GM18907 (cell line): ENCODE results near the gene CPEB2.

Source experiments
- ATAC-seq: cut with Tn5 transposase; IDR thresholded peaks from one replicate; pipeline ENCODE4 v1.9.1; 2021; ENCODE audit warnings: mild to moderate bottlenecking, moderate library complexity; ENCODE audit not compliant: unreplicated experiment

CPEB2 gene

GRCh38 chr4:15010038-15010585 is 7.8 kb downstream of the CPEB2 start:
- no peak for ATAC-seq

GRCh38 chr4:15011166-15011565 is 8.9 kb downstream of the CPEB2 start:
- no peak for ATAC-seq

- no peak for ATAC-seq
These were observed 9.9 kb downstream of the CPEB2 start for GRCh38 chr4:15012017-15012788.

GRCh38 chr4:15013585-15013984 is 11.3 kb downstream of the CPEB2 start:
- no peak for ATAC-seq

GRCh38 chr4:15015170-15015569 is 12.9 kb downstream of the CPEB2 start:
- no peak for ATAC-seq

GRCh38 chr4:15018361-15018760 is 16.1 kb downstream of the CPEB2 start:
- no peak for ATAC-seq

DNA sequence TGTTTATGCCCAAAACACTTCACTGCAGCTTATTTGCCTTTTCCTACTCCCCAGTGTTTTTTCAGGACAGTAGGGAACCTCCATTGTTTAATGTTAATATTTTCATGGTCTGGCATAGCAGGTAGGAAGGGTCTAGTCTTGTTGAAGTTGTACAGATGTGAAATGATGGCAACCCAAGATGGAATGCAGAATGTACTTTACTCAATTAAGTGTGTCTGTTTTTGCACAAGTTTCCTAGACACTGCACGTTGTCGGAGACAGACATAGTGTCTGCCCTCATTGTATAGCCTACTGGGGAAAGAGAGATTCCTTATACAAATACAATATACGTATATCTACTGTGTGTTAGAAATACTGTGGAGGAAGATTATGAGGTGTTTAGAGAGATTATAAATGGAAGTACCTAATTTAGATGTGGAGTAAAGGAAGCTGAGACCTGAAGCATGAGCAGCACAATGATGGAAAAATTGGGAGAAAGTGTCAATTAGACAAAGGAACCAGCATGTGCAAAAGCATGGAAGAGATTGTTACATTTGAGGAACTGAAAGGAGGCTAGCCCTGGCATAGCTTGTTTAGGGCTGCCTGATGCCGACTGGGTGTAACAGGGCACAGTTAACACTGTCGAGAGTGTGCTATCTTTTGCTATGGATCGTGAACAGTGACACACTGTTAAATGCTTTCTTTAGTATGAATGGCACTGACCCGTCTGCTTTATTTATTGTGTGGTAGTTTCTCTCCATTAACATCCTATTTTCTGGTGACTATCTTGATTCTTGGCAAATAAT is 18.4 kb downstream of the CPEB2 start:
- no peak for ATAC-seq

DNA sequence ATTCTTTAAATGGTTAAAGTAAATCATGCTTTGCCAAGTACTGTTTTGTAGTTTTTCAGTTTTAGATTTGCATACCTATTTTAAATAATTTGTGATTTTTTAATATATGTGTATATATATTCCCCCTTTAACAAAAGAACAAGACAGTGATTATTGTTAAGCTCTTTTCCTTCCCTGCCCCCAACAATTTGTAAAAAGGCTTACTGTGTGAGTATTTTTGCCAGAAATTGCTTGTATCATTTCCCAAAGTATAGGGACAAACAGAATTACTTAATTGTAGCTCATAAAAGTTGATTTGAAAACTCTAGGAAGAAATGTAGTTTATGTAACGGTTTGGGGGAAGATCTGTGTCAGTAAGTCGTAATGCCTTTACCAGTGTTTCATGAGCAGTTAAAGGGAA is 19.0 kb downstream of the CPEB2 start:
- no peak for ATAC-seq

- no peak for ATAC-seq
These were observed 19.7 kb downstream of the CPEB2 start for GRCh38 chr4:15021946-15022345.

DNA sequence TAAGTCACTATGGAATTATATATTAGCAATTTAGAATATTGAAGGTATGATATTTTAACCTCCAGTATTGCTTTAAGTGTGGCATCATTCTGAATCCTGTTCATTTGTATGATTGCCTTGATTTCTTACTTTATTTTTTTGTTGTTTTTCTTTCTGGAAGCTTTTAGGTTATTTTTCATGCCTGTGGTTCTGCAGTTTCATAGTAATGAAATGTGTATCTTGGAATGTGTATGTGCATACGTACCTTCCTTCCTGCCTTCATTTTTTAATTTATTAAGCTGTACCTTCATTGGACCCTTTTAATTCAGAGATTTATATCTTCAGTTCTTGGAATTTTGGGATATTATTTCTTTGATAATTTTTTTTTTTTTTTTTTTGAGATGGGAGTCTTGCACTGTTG is 22.1 kb downstream of the CPEB2 start:
- ATAC-seq: no peak

DNA sequence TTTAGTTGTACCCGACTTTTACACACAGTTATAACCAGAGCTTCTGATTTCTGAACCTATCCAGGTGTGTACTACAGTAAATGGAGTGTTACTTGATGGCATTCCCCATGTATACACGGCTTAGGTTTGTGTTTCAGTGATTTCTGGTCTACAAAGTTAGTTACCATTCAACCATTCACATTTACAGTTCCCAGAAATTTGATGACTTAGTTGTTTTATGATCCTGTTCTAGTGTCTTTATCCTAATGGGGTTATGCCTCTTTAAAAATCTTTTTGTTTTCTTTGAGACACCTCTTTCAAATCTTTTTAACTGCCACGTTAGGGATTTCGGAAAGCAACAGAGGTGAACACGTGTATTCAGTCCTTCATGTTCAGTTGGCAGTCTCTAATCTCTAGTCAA is 23.4 kb downstream of the CPEB2 start:
- ATAC-seq: no peak

DNA sequence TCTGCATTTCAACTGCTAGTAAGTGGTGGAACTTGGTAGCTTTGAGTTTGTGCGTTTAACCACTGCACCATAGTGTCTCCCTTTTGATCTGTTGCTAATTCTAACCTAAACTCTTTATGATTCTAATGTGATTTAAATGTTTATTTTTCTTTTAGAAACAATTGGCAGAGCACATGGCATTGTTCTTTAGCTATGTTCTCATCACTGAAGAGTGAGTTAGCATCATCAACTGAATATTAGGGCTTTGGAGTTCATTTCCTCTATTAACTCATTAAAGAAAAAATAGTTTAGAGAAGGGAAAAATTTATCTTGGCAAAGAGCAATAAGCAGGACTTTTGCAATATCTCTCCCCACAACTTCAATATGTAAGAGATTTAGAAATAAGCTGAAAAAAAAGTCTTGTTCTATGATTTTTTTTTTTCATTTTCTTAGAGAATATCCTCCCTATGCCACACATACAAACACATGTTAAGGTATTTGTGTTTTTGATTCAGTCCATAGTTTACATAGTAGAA is 25.7 kb downstream of the CPEB2 start:
- no peak for ATAC-seq

GRCh38 chr4:15031197-15031596 is 28.9 kb downstream of the CPEB2 start:
- ATAC-seq: no peak

GRCh38 chr4:15031993-15032675 is 29.9 kb downstream of the CPEB2 start:
- ATAC-seq: no peak

GRCh38 chr4:15034071-15034764 is 31.9 kb downstream of the CPEB2 start:
- ATAC-seq: no peak

DNA sequence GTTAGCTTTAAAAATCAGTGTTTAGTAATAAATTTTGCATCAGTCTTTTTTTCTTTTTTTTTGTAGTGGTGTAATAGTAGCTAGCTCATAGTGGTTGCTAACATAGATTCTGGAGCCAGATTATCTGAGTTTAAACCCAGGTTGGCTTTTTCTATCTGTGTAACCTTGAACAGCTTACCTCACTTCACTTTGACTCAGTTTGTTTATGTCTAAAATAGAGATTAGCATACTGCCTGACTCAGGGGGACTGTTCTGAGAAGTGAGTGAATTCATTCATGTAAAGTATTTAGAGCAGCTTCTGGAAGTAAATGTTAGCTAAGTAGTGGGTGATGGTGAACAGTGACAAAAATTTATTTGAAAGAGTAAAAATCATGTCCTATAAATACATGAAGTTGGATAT is 32.9 kb downstream of the CPEB2 start:
- no peak for ATAC-seq

DNA sequence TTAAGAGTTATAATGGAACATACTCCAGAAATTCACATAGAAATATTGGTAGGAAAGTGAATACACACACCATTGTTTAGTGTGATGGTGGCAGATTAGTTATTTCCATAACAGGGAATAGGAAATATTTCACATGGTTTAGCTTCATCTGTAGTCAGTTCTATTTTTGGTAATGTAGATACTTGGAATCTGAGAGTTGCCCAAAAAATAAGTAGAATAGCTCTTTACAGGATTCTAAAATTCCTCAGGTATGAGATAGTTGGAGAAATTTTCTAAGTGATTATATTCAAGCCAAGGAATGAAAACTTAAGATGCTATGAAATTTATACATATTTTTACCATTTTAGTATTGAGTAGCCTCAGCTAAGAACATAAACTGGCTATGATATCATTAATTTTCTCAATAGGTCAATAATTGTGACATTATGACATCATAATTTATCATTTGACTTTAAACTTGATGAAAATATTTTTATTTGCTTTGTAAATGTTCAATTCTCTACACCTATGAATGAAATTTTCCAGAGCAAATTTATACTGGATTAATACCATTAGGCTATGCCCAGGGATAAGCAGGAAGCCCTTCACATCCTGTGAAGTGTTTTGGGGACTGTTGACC is 35.8 kb downstream of the CPEB2 start:
- ATAC-seq: no peak

- ATAC-seq: no peak
These were observed 38.7 kb downstream of the CPEB2 start for GRCh38 chr4:15040916-15041463.

DNA sequence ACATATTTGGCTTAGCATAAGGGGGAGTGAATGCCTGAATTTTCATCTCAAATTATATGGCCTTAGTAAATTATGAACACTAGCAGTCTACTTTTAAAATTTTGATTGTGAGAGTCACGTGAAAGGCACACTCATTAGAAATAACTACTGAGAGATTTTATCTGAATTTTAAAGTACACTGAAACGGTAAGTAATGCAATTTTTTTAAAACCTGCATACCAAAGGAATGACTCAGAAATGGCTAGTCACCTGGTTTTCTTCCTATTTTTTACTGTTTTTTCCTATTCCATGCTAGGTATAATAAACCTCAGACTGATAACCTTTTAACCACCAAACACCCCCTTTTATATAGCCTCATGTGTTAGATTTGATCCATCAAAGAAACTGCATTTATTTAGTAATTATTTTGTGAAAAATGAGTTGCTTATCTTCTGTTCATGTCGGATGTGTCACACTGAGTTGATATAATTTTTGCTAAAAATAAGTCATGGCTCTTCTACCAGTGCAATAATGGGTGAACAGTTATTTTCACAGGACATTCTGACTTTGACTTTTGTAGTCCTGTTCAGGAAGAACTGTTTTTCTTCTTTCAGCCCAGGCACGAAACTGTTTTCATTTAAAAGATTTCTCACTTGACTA is 40.4 kb downstream of the CPEB2 start:
- no peak for ATAC-seq
